Brain microvascular endothelial cell (primary cell): ENCODE measurements around the gene EPHA5.
A peak's percentile ranks its signal among the peaks of the same experiment; 100 is the strongest.

Experiments used
- DNase-seq: peaks from one replicate; pipeline ENCODE4 v3.0.0-alpha.2; 2020
- H3K27ac ChIP-seq: fragments of 250-450 bp; sonication (Bioruptor Pico); 2 replicates; pipeline ENCODE4 v1.5.1; 2020; ENCODE audit warnings: mild to moderate bottlenecking, moderate library complexity
- H3K27me3 ChIP-seq: fragments of 250-450 bp; sonication (Bioruptor Pico); replicated peaks from 2 replicates; pipeline ENCODE4 v1.5.1; 2020; ENCODE audit warnings: mild to moderate bottlenecking
- H3K36me3 ChIP-seq: fragments of 250-450 bp; sonication (Bioruptor Pico); replicated peaks from 2 replicates; pipeline ENCODE4 v1.5.1; 2020; ENCODE audit warnings: mild to moderate bottlenecking
- H3K4me3 ChIP-seq: 2 replicates; pipeline ENCODE4 v1.5.1; 2011; ENCODE audit warnings: low read depth, mild to moderate bottlenecking, control low read depth, low read length, moderate library complexity
- CTCF ChIP-seq: IDR thresholded peaks from 2 replicates; pipeline ENCODE4 v1.5.1; 2011; ENCODE audit warnings: low read depth, mild to moderate bottlenecking, moderate library complexity, low read length, control low read depth, inconsistent platforms; ENCODE audit errors: missing control alignments
- in situ Hi-C: cut with HindIII; loops from 2 replicates; pipeline ENCODE4 v1.10.0; 2017; ENCODE audit warnings: low sequenced_read_pairs, low pct_ligation_motif_present

Gene EPHA5

GRCh38 chr4:65550500-65550899 lies 119.8 kb downstream of the EPHA5 start:
- no peaks in the 10 kb centered on the region for H3K36me3 ChIP-seq
- H3K27me3 ChIP-seq, result no peaks in the 10 kb centered on the region
- in situ Hi-C loops, result no loop called here
- no peak for DNase-seq
- H3K4me3 ChIP-seq, result no peak overlapping the region
- no peak for TF ChIP-seq CTCF
- no peak overlapping the region for H3K27ac ChIP-seq

GRCh38 chr4:65546882-65547416 lies 123.3 kb downstream of the EPHA5 start:
- TF ChIP-seq CTCF, result no peak
- no peaks in the 10 kb centered on the region for H3K36me3 ChIP-seq
- no peak overlapping the region for H3K27ac ChIP-seq
- H3K4me3 ChIP-seq, result no peak overlapping the region
- no peak for DNase-seq
- no peaks in the 10 kb centered on the region for H3K27me3 ChIP-seq
- in situ Hi-C loops, result no loop called here

- no peaks in the 10 kb centered on the region for H3K27me3 ChIP-seq
- DNase-seq, result peak; percentile 82
- no peaks in the 10 kb centered on the region for H3K36me3 ChIP-seq
- H3K27ac ChIP-seq, result peak overlapping the region; percentile 76
- H3K4me3 ChIP-seq, result no peak overlapping the region
- TF ChIP-seq CTCF, result no peak
- in situ Hi-C loops, result no loop called here
Measured at GRCh38 chr4:65538571-65538970, 131.7 kb downstream of the EPHA5 start.

GRCh38 chr4:65535113-65535512 lies 135.2 kb downstream of the EPHA5 start:
- Histone ChIP-seq H3K27ac (no peak overlapping the region), H3K36me3 (no peaks in the 10 kb centered on the region), H3K27me3 (no peaks in the 10 kb centered on the region), H3K4me3 (no peak overlapping the region)
- DNase-seq, result no peak
- TF ChIP-seq CTCF, result no peak
- in situ Hi-C loops, result no loop called here

- no peak for TF ChIP-seq CTCF
- in situ Hi-C loops, result loop anchor here (25.0 kb wide), 1 partner anchor 141 kb away; the partner anchor contains the start of gene EPHA5
- DNase-seq, result no peak
Measured at GRCh38 chr4:65521666-65522065, 148.6 kb downstream of the EPHA5 start.

GRCh38 chr4:65515646-65516045 lies 154.6 kb downstream of the EPHA5 start:
- in situ Hi-C loops, result loop anchor here (25.0 kb wide), 1 partner anchor 147 kb away; the partner anchor contains the start of gene EPHA5
- Histone ChIP-seq H3K27ac (no peak overlapping the region), H3K36me3 (no peaks in the 10 kb centered on the region), H3K4me3 (no peak overlapping the region), H3K27me3 (no peaks in the 10 kb centered on the region)
- TF ChIP-seq CTCF, result no peak
- no peak for DNase-seq

More at GRCh38 chr4:65521666-65522065, 148.6 kb downstream of the EPHA5 start:
- no peaks in the 10 kb centered on the region for H3K36me3 ChIP-seq
- no peak overlapping the region for H3K4me3 ChIP-seq
- H3K27me3 ChIP-seq, result no peaks in the 10 kb centered on the region
- H3K27ac ChIP-seq, result no peak overlapping the region
